NCI-H1417 treated with DMSO at 0.1 percent for 48 hours (cell line): ENCODE measurements around the gene PRR13.
A peak's percentile ranks its signal among the peaks of the same experiment; 100 is the strongest.
"Not testable (repeated sequence)": the region's sequence is repeated elsewhere in the genome, so short reads cannot be mapped to it uniquely, and the experiment has no call there.

ENCODE experiments used
- DNase-seq: peaks from one replicate; lab custom pipeline; 2025; lab: John Stamatoyannopoulos, UW

PRR13 gene

GRCh38 chr12:53472056-53472582, 30.6 kb downstream of the PRR13 start:
- no peak for DNase-seq

DNA sequence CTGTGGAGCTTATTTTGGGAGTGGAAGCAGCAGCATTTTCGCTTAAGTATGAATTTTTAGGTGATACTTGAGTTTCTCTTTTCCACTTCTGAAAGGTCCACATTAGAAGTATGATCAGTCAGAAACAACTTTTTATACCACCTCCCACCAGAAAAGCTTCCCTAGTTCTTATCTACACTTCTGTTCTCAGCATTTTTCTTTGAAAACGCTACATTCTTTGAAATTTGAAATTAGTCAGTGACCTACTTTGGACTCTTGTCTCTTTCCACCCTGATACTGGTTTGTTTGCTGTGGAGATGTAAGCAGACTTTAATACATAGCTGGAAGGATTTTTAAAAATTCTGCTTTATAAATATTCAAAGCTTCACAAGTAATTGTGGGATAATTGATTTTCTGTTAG, 32.5 kb downstream of the PRR13 start:
- no peak for DNase-seq

DNA sequence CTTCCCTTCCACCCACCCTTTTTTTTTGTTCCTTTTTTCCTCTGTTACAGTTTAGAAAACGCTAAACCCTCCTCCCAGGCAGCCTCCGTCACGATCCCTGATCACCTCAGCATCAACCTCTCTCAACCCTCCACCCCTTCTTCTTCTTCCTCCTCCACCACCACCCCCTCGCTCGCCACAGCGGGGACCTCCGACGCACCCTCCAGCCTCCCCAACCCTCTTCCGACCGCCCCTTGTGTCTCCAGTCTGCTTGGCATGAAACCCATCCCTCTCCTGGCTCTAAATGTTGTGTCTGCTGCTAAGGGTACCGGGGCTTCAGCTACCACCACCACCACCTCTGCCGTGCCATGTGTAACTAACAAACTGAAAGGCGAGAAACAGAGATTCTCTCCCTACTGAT, 33.3 kb downstream of the PRR13 start:
- DNase-seq = no peak

GRCh38 chr12:53476769-53477209, 35.3 kb downstream of the PRR13 start:
- no peak for DNase-seq

DNA sequence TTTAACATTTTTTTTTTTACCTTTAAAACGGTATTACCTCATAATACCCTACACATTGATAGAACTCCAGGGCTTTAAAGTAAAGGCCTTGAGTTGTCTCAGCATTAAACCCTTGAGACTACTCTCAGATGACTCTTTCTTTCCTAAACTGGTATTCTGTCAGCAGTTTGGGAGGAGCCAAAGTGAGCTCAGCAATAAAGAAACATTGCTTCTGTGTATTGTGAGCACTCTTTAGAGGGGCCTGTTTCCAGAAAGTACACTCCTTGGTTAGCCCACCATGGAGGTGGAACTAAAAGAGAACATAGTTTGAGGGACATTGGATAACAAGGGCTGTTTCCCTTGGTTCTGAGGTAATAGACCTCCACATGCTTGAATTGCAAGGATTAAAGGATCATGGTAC, 37.3 kb downstream of the PRR13 start:
- DNase-seq = no peak

- no peak for DNase-seq
Measured at GRCh38 chr12:53479331-53479730, 37.8 kb downstream of the PRR13 start.

DNA sequence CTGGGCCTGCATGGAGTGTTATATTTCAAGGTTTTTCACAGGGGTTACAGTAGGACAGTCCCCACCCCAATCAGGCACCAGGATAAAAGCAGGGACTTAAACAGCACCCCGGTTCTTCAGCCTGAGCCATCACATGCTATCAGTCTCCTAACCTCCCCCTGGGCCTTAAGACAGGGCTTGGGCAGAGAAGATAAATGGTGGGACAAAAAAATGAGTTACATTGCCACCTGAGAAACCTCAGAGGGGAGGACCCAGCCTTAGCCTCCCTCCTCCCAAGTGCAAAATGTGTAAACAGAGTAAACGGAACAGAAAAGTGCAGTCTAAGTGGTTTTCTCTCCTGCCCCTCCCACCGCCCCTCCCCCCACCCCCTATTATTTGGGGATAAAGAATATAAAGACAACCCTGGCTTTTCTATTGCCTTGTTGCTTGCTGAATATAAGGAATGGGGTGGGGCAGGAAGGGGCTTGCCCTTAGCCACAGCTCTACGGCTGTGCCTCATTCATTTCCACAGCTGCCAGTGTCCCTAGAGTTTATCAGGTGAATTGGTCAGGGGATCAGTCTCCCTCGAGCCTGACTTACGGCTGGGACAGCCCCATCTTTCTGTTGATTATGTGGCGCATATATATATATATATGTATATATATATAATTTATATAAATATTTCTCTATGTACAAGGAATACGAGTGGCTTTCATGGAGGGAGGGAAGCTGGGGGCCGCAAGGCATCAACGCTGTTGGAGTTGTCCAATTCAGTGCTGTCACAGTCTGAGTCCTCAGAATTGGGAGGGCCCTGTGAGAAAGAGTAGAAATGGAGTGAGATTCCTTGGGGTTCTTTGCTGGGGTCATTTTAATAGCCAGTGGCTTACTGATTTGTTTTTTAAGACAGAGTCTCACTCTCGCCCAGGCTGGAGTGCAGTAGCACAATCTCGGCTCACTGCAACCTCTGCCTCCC, 39.2 kb downstream of the PRR13 start:
- DNase-seq = no peak

DNA sequence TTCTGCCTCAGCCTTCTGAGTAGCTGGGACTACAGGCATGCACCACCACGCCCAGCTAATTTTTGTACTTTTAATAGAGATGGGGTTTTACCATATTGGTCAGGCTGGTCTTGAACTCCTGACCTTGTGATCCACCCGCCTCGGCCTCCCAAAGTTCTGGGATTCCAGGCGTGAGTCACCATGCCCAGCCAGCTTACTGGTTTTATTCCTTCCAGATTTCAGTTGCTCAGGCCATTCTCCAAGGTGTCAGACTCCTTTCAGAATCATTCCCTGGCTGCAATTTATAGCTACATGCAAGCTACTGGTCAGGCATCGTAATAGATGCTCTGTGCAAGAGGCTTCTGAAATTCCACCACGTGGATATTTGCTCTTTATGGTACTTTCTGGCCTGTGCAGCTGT, 39.9 kb downstream of the PRR13 start:
- DNase-seq = not testable (repeated sequence)

GRCh38 chr12:53481939-53482586, 40.5 kb downstream of the PRR13 start:
- DNase-seq = no peak

GRCh38 chr12:53482626-53483168, 41.2 kb downstream of the PRR13 start:
- DNase-seq = no peak

- no peak for DNase-seq
Measured at GRCh38 chr12:53483225-53483978, 41.9 kb downstream of the PRR13 start.

- no peak for DNase-seq
Measured at GRCh38 chr12:53483979-53484377, 42.4 kb downstream of the PRR13 start.

DNA sequence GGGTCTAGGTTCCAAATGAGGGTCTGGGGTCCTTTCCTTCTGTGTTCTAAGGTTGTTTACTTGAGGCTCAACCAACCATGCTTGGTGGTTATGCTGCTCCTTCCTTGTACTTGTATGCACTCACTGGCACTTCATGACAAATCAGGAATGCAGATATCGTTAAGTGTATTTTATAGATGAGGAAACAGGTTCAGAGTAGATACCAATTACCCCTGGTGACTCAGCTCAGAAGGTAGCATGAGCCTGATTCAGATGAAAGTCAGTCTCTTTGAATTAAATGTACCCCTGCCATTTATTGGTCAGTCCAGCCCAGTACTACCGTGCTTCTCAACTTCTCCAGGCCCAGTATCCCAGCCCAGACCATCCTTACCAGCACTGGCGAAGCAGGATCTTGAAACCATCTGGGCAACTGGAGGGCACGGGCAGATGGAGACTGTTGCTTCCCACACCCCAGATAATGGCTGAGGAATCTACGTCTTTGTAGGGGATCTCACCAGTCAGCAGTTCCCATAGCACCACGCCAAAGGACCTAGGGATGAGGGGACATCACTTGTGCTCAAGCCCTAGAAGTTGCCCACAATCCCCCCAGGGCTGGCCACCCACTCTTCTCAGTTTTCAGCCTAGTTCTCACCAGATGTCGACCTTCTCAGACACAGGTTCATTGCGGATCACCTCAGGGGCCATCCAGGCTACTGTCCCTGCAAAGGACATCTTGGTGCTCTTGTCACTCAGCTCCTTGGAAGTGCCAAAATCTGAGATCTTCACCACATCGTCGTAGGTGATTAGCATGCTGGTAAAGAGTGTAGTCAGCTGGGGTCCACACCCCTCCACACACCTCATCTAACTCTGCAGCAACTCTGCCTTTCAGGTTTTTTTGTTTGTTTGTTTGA, 43.4 kb downstream of the PRR13 start:
- no peak for DNase-seq

DNA sequence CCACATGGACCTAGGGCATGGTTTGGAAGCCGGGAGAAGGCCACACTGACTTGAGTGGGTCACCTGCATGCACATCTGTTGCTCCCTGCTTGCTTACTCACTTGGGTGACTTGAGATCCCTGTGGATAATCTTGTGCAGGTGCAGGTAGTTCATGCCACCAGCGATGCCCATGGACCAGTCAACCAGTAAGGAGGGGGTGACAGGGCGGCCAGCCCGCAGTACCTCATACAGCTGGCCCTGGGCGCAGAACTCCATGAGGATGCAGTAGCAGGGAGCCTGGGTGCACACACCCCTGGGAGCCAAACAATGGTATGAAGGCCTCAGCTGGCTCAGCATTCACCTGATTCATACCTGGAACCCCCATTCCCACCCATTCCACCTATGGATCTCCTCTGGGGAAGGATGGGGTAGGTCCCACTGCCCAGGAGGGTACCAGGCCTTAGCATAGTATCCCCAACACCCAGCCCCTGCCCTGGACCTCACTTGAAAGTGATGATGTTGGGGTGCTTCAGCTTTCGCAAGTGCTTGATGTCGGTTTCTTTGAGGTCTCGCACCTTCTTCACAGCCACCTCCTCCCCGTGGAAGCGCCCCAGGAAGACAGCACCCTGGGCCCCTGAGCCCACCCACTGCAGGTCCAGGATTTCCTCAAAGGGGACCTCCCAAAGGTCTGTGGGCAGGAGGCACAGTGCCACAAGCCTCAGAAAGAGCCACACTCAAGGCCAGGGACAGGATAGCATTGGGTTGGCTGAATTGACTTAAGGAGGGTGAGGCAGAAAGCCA, 44.6 kb downstream of the PRR13 start:
- DNase-seq = no peak

DNA sequence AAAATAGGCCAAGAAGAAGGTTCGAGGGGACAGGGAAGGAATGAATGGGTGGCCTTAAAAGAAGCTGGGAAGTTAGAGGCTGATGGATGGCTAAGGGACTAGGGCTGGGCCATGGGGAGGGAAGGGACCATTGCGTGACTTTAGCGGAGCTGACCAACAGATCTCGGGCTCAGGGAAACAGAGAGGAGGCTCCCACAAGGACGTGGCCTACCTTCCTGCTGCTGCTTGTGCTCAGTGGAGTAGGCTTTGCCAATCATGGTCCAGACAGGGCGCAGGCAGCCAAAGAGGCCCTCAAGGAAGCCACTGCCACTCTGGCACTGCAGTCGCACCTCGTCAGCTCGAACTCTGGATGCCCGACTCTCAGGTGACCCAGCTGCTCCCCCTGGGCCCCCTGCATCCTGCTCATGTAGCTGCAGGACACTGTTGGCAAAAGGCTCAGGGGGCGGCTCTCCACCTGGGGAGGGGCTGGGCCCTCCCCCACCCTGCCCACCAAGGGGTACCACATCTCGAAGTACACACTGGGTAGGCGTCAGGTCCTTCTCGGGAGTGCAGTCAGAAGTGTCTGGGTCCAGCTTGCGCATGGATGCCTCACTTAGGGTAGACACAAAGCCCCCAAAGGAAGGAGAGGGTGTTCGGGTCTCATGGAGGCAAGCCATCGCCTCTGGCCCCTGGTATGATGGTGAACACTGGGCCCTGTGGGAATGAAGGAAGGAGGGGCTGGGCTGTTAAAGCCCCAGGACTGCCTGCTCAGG, 45.4 kb downstream of the PRR13 start:
- DNase-seq = no peak

DNA sequence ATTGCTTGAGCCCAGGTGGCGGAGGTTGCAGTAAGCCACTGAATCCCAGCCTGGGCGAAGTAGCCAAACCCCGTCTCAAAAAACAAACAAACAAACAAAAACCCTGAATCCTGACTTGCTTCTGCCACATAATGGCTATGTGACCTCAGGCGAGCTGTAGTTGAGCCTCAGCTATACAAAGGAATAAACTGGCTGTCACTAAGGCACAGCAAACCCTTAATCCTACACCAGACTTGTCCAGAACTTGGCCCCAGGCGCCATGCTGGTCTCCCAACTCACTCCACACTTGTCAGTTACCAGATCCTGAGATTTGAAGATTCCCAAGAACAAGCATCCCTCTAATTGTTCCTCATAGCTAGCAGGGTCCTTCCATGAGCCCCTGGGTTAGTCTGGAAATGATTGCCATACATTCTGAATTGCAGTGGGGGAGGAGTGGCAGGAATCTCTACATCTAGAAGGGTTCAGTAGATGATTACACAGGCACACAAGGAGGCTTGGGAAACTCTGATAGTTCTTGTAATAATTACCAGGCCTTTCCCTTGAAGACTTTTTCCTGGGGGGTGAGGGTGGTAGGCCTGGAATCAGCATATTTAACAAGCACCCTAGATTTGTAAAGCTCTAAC, 47.8 kb downstream of the PRR13 start:
- no peak for DNase-seq

- DNase-seq = no peak
Measured at GRCh38 chr12:53492188-53492587, 50.7 kb downstream of the PRR13 start.

- peak; percentile 39 for DNase-seq
Measured at GRCh38 chr12:53492830-53493609, 51.5 kb downstream of the PRR13 start.
